HepG2 (cell line): ENCODE measurements around the gene SNX21. TPM values are rescaled to one million over a fixed set of nuclear protein-coding genes. Genes with fewer than 3 reads are reported as not detected.

Experiments used
- BRCA1 ChIP-seq: sonication (generic); formaldehyde crosslinking; IDR thresholded peaks from 2 replicates; pipeline ENCODE4 v1.4.0; 2020; ENCODE audit warnings: missing genetic modification reagents
- CENPX ChIP-seq: sonication (generic); formaldehyde crosslinking; IDR thresholded peaks from 2 replicates; pipeline ENCODE4 v1.9.0; 2021; ENCODE audit warnings: mild to moderate bottlenecking, missing genetic modification reagents, moderate library complexity
- ELF4 ChIP-seq: sonication (generic); formaldehyde crosslinking; IDR thresholded peaks from 2 replicates; pipeline ENCODE4 v1.5.0; 2020; ENCODE audit warnings: missing genetic modification reagents, mild to moderate bottlenecking, moderate library complexity, borderline replicate concordance
- FOXK2 ChIP-seq: fragments of 450-650 bp; IDR thresholded peaks from 2 replicates; pipeline ENCODE4 v1.6.1; 2016
- HBP1 ChIP-seq: IDR thresholded peaks from 2 replicates; pipeline ENCODE4 v1.6.1; 2016; ENCODE audit warnings: low read depth, control low read depth
- HMG20A ChIP-seq: IDR thresholded peaks from 2 replicates; pipeline ENCODE4 v1.6.1; 2016; ENCODE audit warnings: borderline replicate concordance
- HOXA5 ChIP-seq: sonication (generic); formaldehyde crosslinking; IDR thresholded peaks from 2 replicates; pipeline ENCODE4 v1.4.0; 2020; ENCODE audit warnings: missing genetic modification reagents
- KDM3A ChIP-seq: IDR thresholded peaks from 2 replicates; pipeline ENCODE4 v1.6.1; 2018; ENCODE audit warnings: low read depth, missing compliant biosample characterization
- KLF12 ChIP-seq: sonication (generic); formaldehyde crosslinking; IDR thresholded peaks from 2 replicates; pipeline ENCODE4 v1.4.0; 2020; ENCODE audit warnings: missing genetic modification reagents, borderline replicate concordance
- MAZ ChIP-seq, 2 experiments: sonication (generic) in 1 of 2; formaldehyde crosslinking in 1 of 2; IDR thresholded peaks; 2 replicates each; pipeline versions ENCODE4 v1.5.0 to v1.6.1; 2012 to 2020; ENCODE audit warnings: low read depth in 2 of 2, mild to moderate bottlenecking in 2 of 2, borderline replicate concordance in 1 of 2, improper control_type of control experiment in 1 of 2, low read length in 1 of 2, missing genetic modification reagents in 1 of 2, moderate library complexity in 1 of 2
- PHF5A ChIP-seq: IDR thresholded peaks from one replicate; pipeline ENCODE4 v1.6.1; 2018; ENCODE audit warnings: low read depth, missing genetic modification reagents; ENCODE audit not compliant: unreplicated experiment
- PLSCR1 ChIP-seq: sonication (generic); formaldehyde crosslinking; IDR thresholded peaks from 2 replicates; pipeline ENCODE4 v1.5.0; 2020; ENCODE audit warnings: missing genetic modification reagents, mild to moderate bottlenecking, borderline replicate concordance
- REPIN1 ChIP-seq: sonication (generic); formaldehyde crosslinking; IDR thresholded peaks from 2 replicates; pipeline ENCODE4 v1.8.0; 2022; ENCODE audit warnings: missing genetic modification reagents, low read depth, mild to moderate bottlenecking, borderline replicate concordance
- U2AF1 ChIP-seq: fragments of 200-400 bp; formaldehyde crosslinking; optimal IDR thresholded peaks from 2 replicates; pipeline ENCODE3; 2017; ENCODE audit warnings: mild to moderate bottlenecking, low read depth, low read length
- ZBTB8A ChIP-seq: sonication (generic); formaldehyde crosslinking; IDR thresholded peaks from 2 replicates; pipeline ENCODE4 v1.4.0; 2020; ENCODE audit warnings: mild to moderate bottlenecking, low read depth, missing genetic modification reagents, borderline replicate concordance
- ZIK1 ChIP-seq: sonication (generic); formaldehyde crosslinking; IDR thresholded peaks from 2 replicates; pipeline ENCODE4 v1.5.0; 2020; ENCODE audit warnings: mild to moderate bottlenecking, low read depth, missing genetic modification reagents, borderline replicate concordance
- ZNF101 ChIP-seq: sonication (generic); formaldehyde crosslinking; IDR thresholded peaks from 2 replicates; pipeline ENCODE4 v1.4.0; 2020; ENCODE audit warnings: mild to moderate bottlenecking, low read depth, missing genetic modification reagents, borderline replicate concordance
- ZNF143 ChIP-seq: sonication (generic); formaldehyde crosslinking; IDR thresholded peaks from 2 replicates; pipeline ENCODE4 v1.4.0; 2020; ENCODE audit warnings: missing genetic modification reagents
- ZNF24 ChIP-seq: fragments of 450-650 bp; IDR thresholded peaks from 2 replicates; pipeline ENCODE4 v1.6.1; 2017; ENCODE audit warnings: antibody characterized with exemption, mild to moderate bottlenecking
- ZNF432 ChIP-seq: sonication (generic); formaldehyde crosslinking; IDR thresholded peaks from 2 replicates; pipeline ENCODE4 v1.5.0; 2020; ENCODE audit warnings: missing genetic modification reagents, mild to moderate bottlenecking, borderline replicate concordance
- ZNF501 ChIP-seq: sonication (generic); formaldehyde crosslinking; IDR thresholded peaks from 2 replicates; pipeline ENCODE4 v1.5.1; 2020; ENCODE audit warnings: mild to moderate bottlenecking, moderate library complexity, missing genetic modification reagents
- ZSCAN12 ChIP-seq: sonication (generic); formaldehyde crosslinking; IDR thresholded peaks from 2 replicates; pipeline ENCODE4 v1.9.0; 2021; ENCODE audit warnings: mild to moderate bottlenecking, missing genetic modification reagents
- ZSCAN5A ChIP-seq: sonication (generic); formaldehyde crosslinking; IDR thresholded peaks from 2 replicates; pipeline ENCODE4 v1.8.0; 2022; ENCODE audit warnings: mild to moderate bottlenecking, missing genetic modification reagents, borderline replicate concordance
- polyA plus RNA-seq, 8 experiments: library from polyadenylated mRNA; depleted of rRNA in 3 of 8; stranded (reverse) in 7 of 8; unstranded in 1 of 8; fragments of >200 nt; fragmentation: Illumina TruSeq in 4 of 8; extraction: Trizol in 4 of 8; gene quantifications; 2 replicates each; pipeline versions ENCODE4 v1.2.1 to v1.2.3, GENCODE V29; 2011 to 2016; ENCODE audit warnings: low read depth in 4 of 8, missing spikeins in 1 of 8, mixed read lengths in 1 of 8; ENCODE audit not compliant: insufficient read depth in 1 of 8
- total RNA-seq, 5 experiments: library from RNA; depleted of rRNA; stranded (reverse); fragments of >200 nt; fragmentation: Illumina TruSeq; extraction: Trizol; gene quantifications; 2 replicates each; pipeline ENCODE4 v1.2.3, GENCODE V29; 2016; ENCODE audit warnings: low read depth in 1 of 5
- TF ChIP-seq, protein P1 (sequence below): sonication (generic); formaldehyde crosslinking; IDR thresholded peaks from 2 replicates; pipeline ENCODE4 v1.4.0; 2020; ENCODE audit warnings: missing genetic modification reagents, borderline replicate concordance

Gene SNX21
- total and polyA plus RNA-seq, 2 of the 13 experiments (the other 11 are each of a cell fraction or from before 2014, with no cell fraction given), result 7.7 to 12.8 TPM

DNA sequence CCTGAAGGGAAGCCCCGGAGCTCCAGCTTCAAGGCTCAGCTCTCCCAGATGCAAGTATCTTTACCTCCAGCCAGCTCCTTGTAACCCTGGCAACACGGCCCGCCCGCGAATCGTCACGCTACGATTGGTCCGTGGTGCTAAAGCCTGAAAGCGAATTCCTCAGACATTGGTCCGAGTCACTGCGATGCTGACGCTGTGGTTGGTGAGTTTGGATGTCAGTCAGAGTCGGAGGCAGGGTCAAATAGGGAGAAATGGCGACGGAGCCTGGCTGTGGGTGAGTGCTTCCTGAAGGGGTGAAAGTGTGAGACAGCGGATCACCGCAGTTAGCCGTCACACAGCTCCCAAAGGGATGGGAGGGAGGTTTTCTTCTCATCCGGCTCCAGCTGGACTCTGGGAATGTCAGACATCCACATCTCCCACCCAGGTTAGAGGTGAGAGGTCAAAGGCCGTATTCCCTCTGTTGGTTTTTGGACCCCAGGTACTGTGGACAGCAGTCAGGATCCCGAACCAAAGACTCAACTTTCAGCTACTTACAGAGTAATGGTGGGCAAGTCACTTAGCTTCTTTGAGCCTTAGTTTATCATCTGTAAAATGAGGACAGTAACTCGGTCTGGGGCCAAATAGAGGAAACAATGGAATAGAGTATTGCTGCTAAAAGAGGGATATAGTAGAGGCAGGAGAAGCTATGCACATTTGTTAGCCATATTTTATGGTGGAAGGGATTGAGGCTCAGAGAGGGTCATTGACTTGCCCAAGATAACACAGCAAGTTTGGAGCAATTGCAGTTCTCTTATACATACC is 47.6 kb downstream of the SNX21 start, which contains the start of gene ZSWIM1 (continued):
- TF ChIP-seq ZBTB8A (no peak), ZIK1 (CRISPR knock-in tag) (peak; percentile 83; the same call in 1 of the 2 replicates), ZSCAN5A (CRISPR knock-in tag) (peak; percentile 70; the same call in 1 of the 2 replicates), HOXA5 (CRISPR knock-in tag) (0 out of 2 replicates have a peak, but pooled peaks have one; percentile 41), ZNF101 (CRISPR knock-in tag) (no peak), ZNF501 (CRISPR knock-in tag) (peak; percentile 97), KDM3A (0 out of 2 replicates have a peak, but pooled peaks have one; percentile 24), ZNF432 (CRISPR knock-in tag) (no peak), U2AF1 (no peak), HBP1 (CRISPR knock-in tag) (peak; percentile 98), CENPX (CRISPR knock-in tag) (no peak), FOXK2 (no peak), PHF5A (CRISPR knock-in tag) (no peak), REPIN1 (peak; percentile 76; the same call in 1 of the 2 replicates), PLSCR1 (CRISPR knock-in tag) (no peak), ZNF24 (no peak), KLF12 (CRISPR knock-in tag) (0 out of 2 replicates have a peak, but pooled peaks have one; percentile 55), MAZ (IDR thresholded peaks at IDR 0.05; ENCODE audit: borderline replicate concordance, low read depth, low read length) (no peak), MAZ (CRISPR knock-in tag; IDR thresholded peaks at IDR 0.05; ENCODE audit: low read depth) (peak; percentile 59; the same call in 1 of the 2 replicates), HMG20A (CRISPR knock-in tag) (no peak; the same call in 1 of the 2 replicates), BRCA1 (CRISPR knock-in tag) (no peak), ELF4 (CRISPR knock-in tag) (no peak), ZSCAN12 (CRISPR knock-in tag) (no peak), ZNF143 (peak; percentile 50; the same call in 1 of the 2 replicates)
- TF ChIP-seq, protein P1, sequence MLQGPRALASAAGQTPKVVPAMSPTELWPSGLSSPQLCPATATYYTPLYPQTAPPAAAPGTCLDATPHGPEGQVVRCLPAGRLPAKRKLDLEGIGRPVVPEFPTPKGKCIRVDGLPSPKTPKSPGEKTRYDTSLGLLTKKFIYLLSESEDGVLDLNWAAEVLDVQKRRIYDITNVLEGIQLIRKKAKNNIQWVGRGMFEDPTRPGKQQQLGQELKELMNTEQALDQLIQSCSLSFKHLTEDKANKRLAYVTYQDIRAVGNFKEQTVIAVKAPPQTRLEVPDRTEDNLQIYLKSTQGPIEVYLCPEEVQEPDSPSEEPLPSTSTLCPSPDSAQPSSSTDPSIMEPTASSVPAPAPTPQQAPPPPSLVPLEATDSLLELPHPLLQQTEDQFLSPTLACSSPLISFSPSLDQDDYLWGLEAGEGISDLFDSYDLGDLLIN, result peak; percentile 57; the same call in 1 of the 2 replicates
